Gastroesophageal sphincter (tissue), 4 donors: Measurements from ENCODE around the gene LTBP2. TPM values are rescaled to one million over a fixed set of nuclear protein-coding genes. Genes with fewer than 3 reads are reported as not detected.

Experiments
- ATAC-seq: fragments of 150-250 bp; one replicate; pipeline ENCODE4 v1.9.1; 2016; ENCODE audit warnings: mild to moderate bottlenecking, moderate library complexity
- H3K27ac ChIP-seq, 4 donors: fragments of 200-600 bp; sonication (generic) in 3 of 4; 1 replicate in 3 of 4; 2 replicates in 1 of 4; pipeline ENCODE4 v1.5.1; 2016 to 2019
- H3K27me3 ChIP-seq: fragments of 200-600 bp; sonication (generic); one replicate; pipeline ENCODE4 v1.5.1; 2019
- H3K36me3 ChIP-seq, 2 donors: fragments of 200-600 bp; sonication (generic); one replicate each; pipeline ENCODE4 v1.5.1; 2019; ENCODE audit warnings: control low read depth in 1 of 2
- H3K4me1 ChIP-seq, 3 donors: fragments of 200-600 bp; sonication (generic); 1 replicate in 2 of 3; 2 replicates in 1 of 3; pipeline ENCODE4 v1.5.1; 2016 to 2019; ENCODE audit warnings: control low read depth in 2 of 3
- H3K4me3 ChIP-seq, 2 donors: fragments of 200-600 bp; sonication (generic); one replicate each; pipeline ENCODE4 v1.5.1; 2019; ENCODE audit warnings: mild to moderate bottlenecking in 1 of 2, moderate library complexity in 1 of 2
- H3K9me3 ChIP-seq, 3 donors: fragments of 200-600 bp; sonication (generic); one replicate each; pipeline ENCODE4 v1.5.1; 2017 to 2019; ENCODE audit warnings: control low read depth in 2 of 3
- CTCF ChIP-seq, 4 experiments: fragments of 200-600 bp in 2 of 4; fragments of 450-650 bp in 2 of 4; sonication (generic) in 1 of 4; IDR thresholded peaks; one replicate each; pipeline ENCODE4 v1.5.1; 2017 to 2019; ENCODE audit warnings: antibody characterized with exemption in 4 of 4, mild to moderate bottlenecking in 2 of 4, moderate library complexity in 2 of 4
- EP300 ChIP-seq: sonication (generic); formaldehyde crosslinking; IDR thresholded peaks from one replicate; pipeline ENCODE4 v1.6.1; 2017; ENCODE audit warnings: antibody characterized with exemption, mild to moderate bottlenecking
- POLR2A ChIP-seq, 2 donors: fragments of 450-650 bp; IDR thresholded peaks; one replicate each; pipeline ENCODE4 v1.6.1; 2017; ENCODE audit warnings: antibody characterized with exemption in 2 of 2, mild to moderate bottlenecking in 2 of 2, moderate library complexity in 1 of 2
- POLR2AphosphoS5 ChIP-seq: sonication (generic); formaldehyde crosslinking; IDR thresholded peaks from one replicate; pipeline ENCODE4 v1.6.1; 2017; ENCODE audit warnings: antibody characterized with exemption
- WGBS, 2 donors: methylation state at CpG; one replicate each; pipeline ENCODE4 v1.1.5; 2018; ENCODE audit warnings: low coverage in 1 of 2; 5-methylcytosine and 5-hydroxymethylcytosine counted together
- total RNA-seq, 4 donors: library from RNA; depleted of rRNA; stranded (reverse); fragments of >200 nt; gene quantifications; one replicate each; pipeline ENCODE4 v1.1.0, GENCODE V29; 2016

LTBP2 gene
- total RNA-seq, 4 donors from 2014 or later: 45.9 to 158 (median 88.4) TPM

- 71 to 75% methylated on average over 5 to 8 of the region's 8 CpGs for WGBS, 2 donors
- ATAC-seq: no peak
These were observed 15.0 kb upstream of the LTBP2 start for GRCh38 chr14:74627076-74627475.

GRCh38 chr14:74622257-74622656 lies 10.2 kb upstream of the LTBP2 start:
- 67 to 80% methylated on average over 2 to 4 of the region's 5 CpGs for WGBS, 2 donors
- peaks cover 0 to 38% (median 15%) of the 10 kb centered on the region in 3 donors for H3K4me1 ChIP-seq
- no peak overlapping the region for H3K27ac ChIP-seq
- H3K9me3 ChIP-seq: no peaks in the 10 kb centered on the region
- peaks cover 10% of the 10 kb centered on the region for H3K27me3 ChIP-seq
- TF ChIP-seq POLR2A (IDR thresholded peaks at IDR 0.05): no peak
- no peak for TF ChIP-seq POLR2AphosphoS5
- no peak for TF ChIP-seq CTCF (IDR thresholded peaks at IDR 0.05)
- TF ChIP-seq EP300: no peak
- no peak for ATAC-seq
- no peak overlapping the region for H3K4me3 ChIP-seq
- H3K36me3 ChIP-seq: no peaks in the 10 kb centered on the region

More at GRCh38 chr14:74627076-74627475, 15.0 kb upstream of the LTBP2 start:
- no peak overlapping the region for H3K27ac ChIP-seq
- H3K4me3 ChIP-seq: no peak overlapping the region
- H3K36me3 ChIP-seq: no peaks in the 10 kb centered on the region
- H3K9me3 ChIP-seq: no peaks in the 10 kb centered on the region
- no peaks in the 10 kb centered on the region for H3K4me1 ChIP-seq
- no peak for TF ChIP-seq CTCF (IDR thresholded peaks at IDR 0.05)
- TF ChIP-seq POLR2AphosphoS5: no peak
- no peak for TF ChIP-seq EP300
- no peak for TF ChIP-seq POLR2A (IDR thresholded peaks at IDR 0.05)
- no peaks in the 10 kb centered on the region for H3K27me3 ChIP-seq

- ATAC-seq: no peak
- TF ChIP-seq POLR2A (IDR thresholded peaks at IDR 0.05) (no peak), CTCF (IDR thresholded peaks at IDR 0.05) (no peak), EP300 (no peak), POLR2AphosphoS5 (no peak)
- H3K4me1 ChIP-seq: peaks cover 0 to 45% (median 15%) of the 10 kb centered on the region in 3 donors
- no peaks in the 10 kb centered on the region for H3K9me3 ChIP-seq
- H3K27ac ChIP-seq: peak overlapping the region in 1 of 4 donors; percentile 71
- peaks cover 10% of the 10 kb centered on the region for H3K27me3 ChIP-seq
- H3K4me3 ChIP-seq: no peak overlapping the region
- 76% methylated on average over 4 of the region's 6 CpGs; no CpG with 5 or more reads in 1 of the 2 donors for WGBS, 2 donors
- H3K36me3 ChIP-seq: no peaks in the 10 kb centered on the region
These were observed 9.5 kb upstream of the LTBP2 start for GRCh38 chr14:74621556-74621955.

- H3K4me3 ChIP-seq: no peak overlapping the region
- TF ChIP-seq EP300: no peak
- no peak for TF ChIP-seq POLR2AphosphoS5
- TF ChIP-seq POLR2A (IDR thresholded peaks at IDR 0.05): no peak
- no peak for TF ChIP-seq CTCF (IDR thresholded peaks at IDR 0.05)
- peak overlapping the region in 3 of 4 donors; percentile 41 to 71 (median 70) for H3K27ac ChIP-seq
- H3K9me3 ChIP-seq: no peaks in the 10 kb centered on the region
- peaks cover 0 to 47% (median 15%) of the 10 kb centered on the region in 3 donors for H3K4me1 ChIP-seq
- peaks cover 10% of the 10 kb centered on the region for H3K27me3 ChIP-seq
- no peak for ATAC-seq
- 80% methylated on average over 2 of the region's 3 CpGs; no CpG with 5 or more reads in 1 of the 2 donors for WGBS, 2 donors
- no peaks in the 10 kb centered on the region for H3K36me3 ChIP-seq
These were observed 8.9 kb upstream of the LTBP2 start for GRCh38 chr14:74620923-74621322.

GRCh38 chr14:74620497-74620921 lies 8.5 kb upstream of the LTBP2 start:
- Histone ChIP-seq H3K4me1 (peaks cover 0 to 47% (median 15%) of the 10 kb centered on the region in 3 donors), H3K27ac (peak overlapping the region in 3 of 4 donors; percentile 41 to 71 (median 70)), H3K4me3 (no peak overlapping the region), H3K9me3 (no peaks in the 10 kb centered on the region), H3K36me3 (no peaks in the 10 kb centered on the region), H3K27me3 (peaks cover 10% of the 10 kb centered on the region)
- 62 to 100% methylated on average over 1 to 2 of the region's 2 CpGs for WGBS, 2 donors
- no peak for TF ChIP-seq POLR2A (IDR thresholded peaks at IDR 0.05)
- no peak for TF ChIP-seq CTCF (IDR thresholded peaks at IDR 0.05)
- TF ChIP-seq EP300: no peak
- no peak for TF ChIP-seq POLR2AphosphoS5
- no peak for ATAC-seq
